Inflammatory macrophage treated with lipopolysaccharide for 1 hour (primary cell): ENCODE data around the gene METTL21A.
"Not testable (repeated sequence)": the region's sequence is repeated elsewhere in the genome, so short reads cannot be mapped to it uniquely, and the experiment has no call there.

Experiments
- DNase-seq, 2 donors: peaks; one replicate each; pipeline ENCODE4 v3.0.0-alpha.2; 2020 to 2022

METTL21A gene

GRCh38 chr2:207625014-207625907 lies at the start of gene METTL21A:
Gene METTL21A, minus strand, starts transcription at chr2:207625394. Its CDS starts 1,019 bp downstream, at chr2:207624375.
- peak; percentile 83 to 85 for DNase-seq

GRCh38 chr2:207674826-207675225 lies 49.6 kb upstream of the METTL21A start:
- DNase-seq = no peak

GRCh38 chr2:207674266-207674774 lies 49.1 kb upstream of the METTL21A start:
- no peak for DNase-seq

- DNase-seq = no peak
Observed at GRCh38 chr2:207673431-207673830, 48.2 kb upstream of the METTL21A start.

- DNase-seq = no peak
Observed at GRCh38 chr2:207670887-207671286, 45.7 kb upstream of the METTL21A start.

GRCh38 chr2:207663870-207664545 lies 38.8 kb upstream of the METTL21A start:
- peak in 1 of 2 donors; percentile 13 for DNase-seq

- DNase-seq = peak; percentile 91 to 98
Observed at GRCh38 chr2:207662203-207662602, 37.0 kb upstream of the METTL21A start.

GRCh38 chr2:207660994-207661393 lies 35.8 kb upstream of the METTL21A start:
- no peak for DNase-seq

- DNase-seq = peak; percentile 25 to 61
Observed at GRCh38 chr2:207658156-207658555, 33.0 kb upstream of the METTL21A start.

GRCh38 chr2:207655000-207655399 lies 29.8 kb upstream of the METTL21A start:
- no peak for DNase-seq

GRCh38 chr2:207646582-207646981 lies 21.4 kb upstream of the METTL21A start:
- not testable (repeated sequence) for DNase-seq

- DNase-seq = no peak
Observed at GRCh38 chr2:207643892-207644291, 18.7 kb upstream of the METTL21A start.

- no peak for DNase-seq
Observed at GRCh38 chr2:207640661-207641060, 15.5 kb upstream of the METTL21A start.

GRCh38 chr2:207640160-207640559 lies 15.0 kb upstream of the METTL21A start:
- DNase-seq = no peak

- not testable (repeated sequence) for DNase-seq
Observed at GRCh38 chr2:207639288-207639687, 14.1 kb upstream of the METTL21A start.

- DNase-seq = peak; percentile 17 to 19
Observed at GRCh38 chr2:207635468-207636200, 10.4 kb upstream of the METTL21A start.

GRCh38 chr2:207633686-207634085 lies 8.5 kb upstream of the METTL21A start:
- no peak for DNase-seq

- peak; percentile 88 for DNase-seq
Observed at GRCh38 chr2:207632575-207633493, 7.6 kb upstream of the METTL21A start.

GRCh38 chr2:207630491-207630890 lies 5.3 kb upstream of the METTL21A start:
- no peak for DNase-seq

GRCh38 chr2:207629553-207629952 lies 4.4 kb upstream of the METTL21A start:
- DNase-seq = no peak

- DNase-seq = peak; percentile 79 to 80
Observed at GRCh38 chr2:207624185-207625013, 795 bp downstream of the METTL21A start.
